NCI-H2196 (cell line): ENCODE data around the gene FBXO31.

ENCODE experiments used
- DNase-seq: peaks from one replicate; lab custom pipeline; 2025; ENCODE audit not compliant: unreplicated experiment; lab: John Stamatoyannopoulos, UW

The FBXO31 gene

DNA sequence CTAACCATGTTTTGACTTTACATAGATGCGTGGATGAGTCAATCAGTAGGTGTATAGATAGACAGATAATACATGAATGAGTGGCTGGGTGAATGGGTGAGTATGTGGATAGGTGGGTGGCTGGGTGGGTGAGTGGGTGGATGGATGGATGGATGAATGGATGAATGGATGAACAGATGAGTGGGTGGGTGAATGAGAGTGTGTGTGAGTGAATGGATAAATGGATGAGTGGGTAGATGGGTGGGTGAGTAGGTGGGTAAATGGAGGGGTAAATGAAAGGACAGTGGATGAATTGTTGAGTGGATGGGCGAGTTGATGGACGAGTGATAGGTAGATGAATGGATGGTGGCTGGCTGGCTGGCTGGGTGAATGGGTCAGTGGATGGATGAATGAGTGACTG lies 89.6 kb downstream of the FBXO31 start:
- no peak for DNase-seq

DNA sequence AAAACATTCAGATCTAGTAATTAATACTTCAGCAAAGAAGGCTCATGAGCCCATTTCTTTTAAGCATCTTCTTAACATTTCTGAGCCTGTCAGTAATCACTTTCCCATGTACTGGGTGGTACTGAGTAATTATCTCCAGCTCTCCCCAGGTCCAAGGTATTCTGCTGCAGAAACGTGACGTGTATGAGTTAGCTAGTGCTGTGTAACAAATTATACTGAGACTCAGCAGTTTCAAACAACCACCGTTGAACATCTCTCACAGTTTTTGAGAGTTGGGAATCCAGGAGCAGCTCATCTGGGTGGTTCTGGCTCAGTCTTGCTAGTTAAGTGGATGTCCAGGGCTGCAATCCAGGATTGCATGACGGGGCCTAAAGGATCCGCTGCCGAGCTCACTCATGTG lies 91.6 kb downstream of the FBXO31 start:
- no peak for DNase-seq

DNA sequence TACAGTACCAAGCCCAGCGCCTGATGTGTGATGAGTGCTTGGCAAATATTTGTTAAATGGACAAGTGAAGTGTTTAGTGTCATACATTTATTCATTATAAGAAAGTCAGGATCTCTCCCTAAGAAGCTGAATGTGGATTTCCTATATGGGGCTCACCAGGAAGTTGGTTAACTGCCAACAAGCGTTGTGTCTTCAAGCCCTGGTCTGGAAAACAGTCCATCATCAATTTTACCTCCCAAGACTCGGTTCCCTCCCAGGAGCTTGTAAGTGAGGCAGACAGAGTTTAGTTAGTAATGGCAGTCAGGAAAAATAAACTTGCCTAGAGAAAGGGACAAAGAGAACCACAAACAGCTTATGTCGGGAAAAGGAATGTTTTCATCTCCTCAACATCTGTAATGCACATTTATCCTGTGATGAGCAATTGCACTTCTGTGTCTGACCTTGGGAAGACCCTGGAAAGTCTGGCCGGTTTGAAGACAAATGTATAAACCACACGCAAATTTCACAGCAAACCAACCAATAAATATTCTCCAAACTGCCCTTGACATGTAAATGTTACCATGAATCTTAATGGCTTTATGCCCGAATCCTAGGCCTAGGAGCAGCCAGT lies 94.7 kb downstream of the FBXO31 start:
- no peak for DNase-seq

GRCh38 chr16:87286839-87287626 lies 96.5 kb downstream of the FBXO31 start:
- no peak for DNase-seq

GRCh38 chr16:87284183-87284582 lies 99.4 kb downstream of the FBXO31 start:
- no peak for DNase-seq

DNA sequence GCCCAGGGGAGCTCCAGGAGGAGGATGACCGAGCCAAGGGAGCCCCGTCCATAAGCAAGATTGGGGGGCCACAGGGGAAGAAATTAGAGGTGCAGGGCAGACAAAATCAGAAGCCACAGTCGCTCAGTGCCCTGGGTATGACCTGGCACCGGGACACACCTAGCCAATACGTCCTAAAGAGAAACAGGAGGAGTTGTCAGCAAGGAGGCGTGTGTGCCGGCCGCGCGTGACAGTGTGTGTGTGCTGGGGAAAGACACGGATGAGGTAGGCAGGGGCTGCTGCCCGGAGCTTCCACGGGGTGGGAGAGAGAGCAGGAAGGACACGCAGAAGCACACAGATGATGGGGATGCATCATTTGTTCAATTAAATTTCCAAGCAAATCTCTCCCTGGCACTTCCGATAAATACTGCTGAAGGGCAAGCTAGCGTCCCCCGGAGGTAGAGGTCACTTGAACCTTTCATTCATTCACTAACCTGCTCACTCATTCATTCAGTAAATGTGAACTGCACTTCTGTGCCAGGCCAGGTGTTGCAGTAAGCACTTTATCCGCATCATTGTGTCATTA lies 104.4 kb downstream of the FBXO31 start:
- no peak for DNase-seq

- DNase-seq = peak; percentile 36
Observed at GRCh38 chr16:87278191-87279093, 105.1 kb downstream of the FBXO31 start.
